NCI-H526 treated with DMSO at 0.1 percent for 48 hours (cell line): ENCODE measurements around the gene ST6GAL1.

ENCODE experiments used
- DNase-seq: peaks from one replicate; lab custom pipeline; 2025; lab: John Stamatoyannopoulos, UW

Gene ST6GAL1

DNA sequence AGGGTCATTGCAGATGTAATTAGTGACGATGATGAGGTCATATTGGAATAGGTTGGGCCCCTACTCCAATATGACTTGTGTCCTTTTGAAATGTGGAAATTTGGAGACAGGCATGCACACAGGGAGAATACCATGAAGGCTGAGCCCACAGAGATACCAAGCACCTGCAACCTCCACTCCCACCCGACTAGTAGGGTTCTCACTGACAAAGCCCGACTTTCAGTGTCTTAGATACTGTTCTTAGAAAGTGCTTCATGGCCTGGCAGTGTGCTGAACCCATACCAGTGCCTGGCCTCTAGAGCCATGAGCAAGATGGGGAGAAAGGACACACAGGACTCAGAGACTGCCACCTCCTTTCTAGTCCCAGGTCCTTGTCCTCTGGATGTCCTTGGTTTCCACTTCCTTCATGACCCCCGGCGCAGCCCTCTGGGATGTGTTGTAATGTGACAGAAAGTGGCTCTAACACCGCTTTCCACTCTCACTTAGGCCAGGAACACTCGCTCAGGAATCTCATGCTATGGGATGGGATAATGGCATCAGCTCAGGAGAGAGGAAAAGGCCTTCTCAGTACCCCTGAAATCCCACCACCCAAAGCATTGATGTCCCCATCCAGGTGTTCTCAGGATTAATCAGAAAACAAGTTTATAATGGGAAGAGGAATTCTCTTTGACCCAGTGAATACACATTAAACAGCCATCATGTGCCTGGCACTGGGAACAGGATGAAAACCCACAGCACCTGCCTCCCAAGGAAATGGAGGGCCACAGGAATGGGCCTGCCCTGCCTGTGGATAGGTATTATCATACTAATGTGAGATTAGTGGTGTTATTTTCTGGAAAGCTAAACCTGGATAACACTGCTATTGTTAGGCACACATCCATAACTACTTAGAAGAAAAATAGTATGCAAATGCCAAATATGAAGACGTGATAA is 149.0 kb downstream of the ST6GAL1 start:
- no peak for DNase-seq

DNA sequence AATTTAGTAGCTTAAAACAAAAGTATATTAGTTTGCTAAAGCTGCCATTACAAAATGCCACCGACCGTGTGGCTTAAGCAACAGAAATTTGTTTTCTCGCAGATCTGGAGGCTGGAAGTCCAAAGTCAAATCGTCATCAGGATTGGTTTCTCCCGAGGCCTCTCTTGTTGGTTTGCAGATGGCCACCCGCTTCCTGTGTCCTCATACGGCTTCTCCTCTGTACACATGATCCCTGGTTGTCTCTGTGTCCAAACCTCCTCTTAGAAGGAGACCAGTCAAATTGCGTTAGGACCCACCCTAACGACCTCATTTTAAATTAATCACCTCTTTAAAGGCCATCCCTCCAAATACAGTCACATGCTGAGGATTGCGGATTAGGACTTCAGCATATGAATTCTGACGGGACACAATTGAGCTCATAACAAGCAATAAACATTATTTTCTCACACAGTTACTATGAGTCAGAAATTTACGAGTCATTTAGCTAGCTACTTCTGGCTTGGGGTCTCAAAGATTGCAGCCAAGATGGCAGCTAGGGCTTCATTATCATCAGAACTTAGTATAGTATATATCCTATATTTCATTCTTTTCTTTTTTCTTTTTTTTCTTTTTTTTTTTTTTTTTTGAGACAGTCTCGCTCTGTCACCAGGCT is 150.6 kb downstream of the ST6GAL1 start:
- DNase-seq: no peak

DNA sequence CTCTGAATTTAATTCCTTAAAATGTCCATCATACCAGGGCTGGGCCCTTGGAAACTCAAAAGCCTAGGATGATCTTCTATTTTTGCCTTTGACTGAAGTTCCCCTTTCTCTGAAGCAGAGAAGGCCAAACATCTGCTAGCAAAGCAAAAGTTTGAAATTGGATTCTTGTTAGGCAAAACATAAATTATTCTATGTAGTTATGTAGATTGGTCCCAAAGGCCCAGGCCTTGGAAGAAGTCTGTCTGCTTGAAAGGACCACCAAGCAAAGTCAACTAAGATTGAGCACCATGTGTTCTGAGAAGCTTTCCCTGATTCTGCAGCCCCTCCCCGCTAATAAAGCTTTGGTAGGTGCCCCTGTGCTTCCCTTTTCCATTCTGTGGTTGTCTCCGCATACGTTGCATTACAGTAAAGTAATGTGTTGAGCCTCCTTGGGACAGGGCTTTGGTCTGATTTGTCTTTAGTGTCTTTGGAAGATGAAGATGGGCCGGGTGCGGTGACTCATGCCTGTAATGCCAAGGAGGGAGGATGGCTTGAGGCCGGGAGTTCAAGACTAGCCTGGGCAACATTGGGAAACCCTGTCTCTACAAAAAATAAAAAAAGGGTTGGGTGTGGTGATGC is 152.5 kb downstream of the ST6GAL1 start:
- no peak for DNase-seq

DNA sequence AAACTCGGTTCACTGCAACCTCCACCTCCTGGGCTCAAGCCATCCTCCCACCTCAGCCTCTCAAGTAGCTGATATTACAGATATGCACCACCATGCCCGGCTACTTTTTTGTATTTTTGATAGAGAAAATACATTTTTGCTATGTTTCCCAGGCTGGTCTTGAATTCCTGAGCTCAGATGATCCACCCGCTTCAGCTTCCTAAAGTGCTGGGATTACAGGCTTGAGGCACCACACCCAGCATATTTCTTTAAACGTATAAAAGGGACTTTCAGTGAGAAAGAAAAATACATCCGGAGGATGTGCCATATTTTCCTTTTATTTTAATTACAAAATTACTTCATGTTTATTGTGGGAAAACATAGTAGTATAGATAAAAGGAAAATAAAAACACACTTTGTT is 153.8 kb downstream of the ST6GAL1 start:
- no peak for DNase-seq

DNA sequence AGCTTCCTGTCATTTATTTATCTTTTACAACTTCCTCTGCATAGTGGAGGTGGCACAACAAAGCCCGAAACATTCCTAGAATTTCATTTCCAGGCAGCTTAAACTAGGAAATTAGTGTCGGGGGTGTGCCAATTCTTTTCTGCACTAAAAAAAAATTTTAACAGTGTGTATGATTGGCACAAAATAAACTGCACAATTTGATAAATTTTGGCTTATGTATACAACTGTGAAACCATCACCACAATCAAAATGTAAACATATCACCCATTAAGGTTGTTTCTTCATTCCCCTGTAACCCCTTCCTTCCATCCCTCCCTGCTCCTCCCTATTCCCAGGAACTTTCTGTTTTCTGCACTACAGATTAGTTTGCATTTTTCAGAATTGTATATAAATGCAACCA is 154.3 kb downstream of the ST6GAL1 start:
- no peak for DNase-seq

DNA sequence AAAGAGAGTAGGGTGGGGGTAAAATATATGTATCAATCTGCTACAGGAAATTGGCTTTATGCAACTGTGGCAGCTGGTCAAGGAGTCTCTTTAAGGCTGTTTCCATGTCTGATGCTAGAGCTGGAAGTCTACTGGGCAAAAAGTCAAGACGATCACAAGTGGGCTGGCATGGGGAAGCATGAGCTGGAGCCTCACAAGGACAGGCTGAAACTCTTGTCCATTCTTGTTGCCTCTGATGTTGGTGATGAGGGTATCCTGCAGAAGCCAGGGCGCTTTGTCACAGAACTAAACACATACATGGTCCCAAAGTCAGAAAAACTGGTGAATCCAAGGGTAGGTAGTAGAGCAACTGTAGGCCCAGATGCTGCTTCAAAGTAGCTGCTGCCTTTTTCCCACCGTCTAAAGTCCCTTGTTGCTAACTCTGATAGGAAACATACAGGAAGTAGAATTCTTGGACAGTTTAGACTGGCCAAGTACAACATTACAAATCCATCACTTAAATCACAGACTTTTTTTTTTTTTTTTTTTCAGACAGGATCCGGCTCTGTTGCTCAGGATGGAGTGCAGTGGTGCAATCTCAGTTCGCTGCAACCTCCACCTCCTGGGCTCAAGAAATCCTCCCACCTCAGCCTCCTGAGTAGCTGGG is 154.8 kb downstream of the ST6GAL1 start:
- DNase-seq: no peak

DNA sequence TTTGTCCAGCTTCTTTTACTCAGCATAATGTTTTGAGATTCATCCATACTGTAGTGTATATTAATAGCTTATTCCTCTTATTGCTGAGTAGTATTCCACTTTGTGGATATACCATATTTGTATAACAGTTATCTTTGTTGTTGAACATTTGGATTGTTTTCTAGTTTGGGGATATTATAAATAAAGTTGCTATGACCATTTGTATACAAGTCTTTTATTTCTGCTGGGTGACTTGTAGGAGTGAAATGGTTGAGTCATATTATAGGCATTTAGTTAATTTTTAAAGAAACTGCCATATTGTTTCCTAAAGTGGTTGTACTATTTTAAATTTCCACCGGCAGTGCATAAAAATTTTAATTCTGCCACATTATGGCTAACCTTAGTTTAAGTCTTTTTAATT is 155.6 kb downstream of the ST6GAL1 start:
- no peak for DNase-seq

DNA sequence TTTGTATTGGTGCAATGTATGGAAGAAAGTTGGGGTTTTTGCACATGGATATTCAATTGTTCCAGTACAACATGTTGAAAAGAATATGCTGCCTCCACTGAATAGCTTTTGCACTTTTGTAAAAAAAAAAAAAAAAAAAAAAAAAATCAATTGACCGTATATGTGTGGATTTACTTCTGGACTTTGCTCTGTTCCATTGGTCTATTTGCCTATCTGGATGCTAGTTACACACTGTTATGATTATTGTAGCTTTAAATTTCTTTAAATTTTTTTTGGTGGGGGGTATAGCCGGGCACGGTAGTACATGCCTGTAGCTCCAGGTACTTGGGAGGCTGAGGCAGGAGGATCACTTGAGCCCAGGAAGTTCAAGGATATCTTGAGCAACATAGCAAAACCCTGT is 156.5 kb downstream of the ST6GAL1 start:
- DNase-seq: no peak

DNA sequence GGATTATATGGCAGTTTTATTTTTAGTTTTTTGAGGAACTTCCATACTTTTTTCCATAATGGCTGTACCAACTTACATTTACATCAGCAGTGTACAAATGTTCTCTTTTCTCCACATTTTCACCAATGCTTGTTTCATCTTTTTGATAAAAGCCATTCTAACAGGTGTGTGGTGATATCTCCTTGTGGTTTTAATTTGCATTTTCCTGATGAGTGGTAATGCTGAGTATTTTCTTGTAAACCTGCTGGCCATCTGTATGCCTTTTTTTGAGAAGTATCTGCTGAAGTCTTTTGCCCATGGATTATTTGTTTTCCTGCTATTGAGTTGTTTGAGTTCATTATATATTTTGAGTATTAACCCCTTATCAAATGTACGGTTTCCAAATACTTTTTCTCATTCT is 158.4 kb downstream of the ST6GAL1 start:
- no peak for DNase-seq

DNA sequence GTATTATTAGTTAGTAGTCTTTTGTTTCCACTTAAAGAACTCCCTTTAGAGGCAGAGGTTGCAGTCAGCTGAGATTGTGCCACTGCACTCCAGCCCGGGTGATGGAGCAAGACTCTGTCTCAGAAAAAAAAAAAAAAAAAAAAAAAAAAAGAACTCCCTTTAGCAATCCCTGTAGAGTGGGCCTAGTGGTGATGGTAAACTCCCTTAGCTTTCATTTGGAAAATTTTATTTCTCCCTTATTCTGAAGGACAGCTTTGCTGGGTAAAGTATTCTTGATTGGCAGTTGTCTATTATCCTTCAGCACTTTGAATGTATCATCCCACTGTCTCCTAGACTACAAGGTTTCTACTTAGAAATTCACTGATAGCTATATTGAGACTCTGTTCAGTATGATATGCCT is 163.0 kb downstream of the ST6GAL1 start:
- no peak for DNase-seq

DNA sequence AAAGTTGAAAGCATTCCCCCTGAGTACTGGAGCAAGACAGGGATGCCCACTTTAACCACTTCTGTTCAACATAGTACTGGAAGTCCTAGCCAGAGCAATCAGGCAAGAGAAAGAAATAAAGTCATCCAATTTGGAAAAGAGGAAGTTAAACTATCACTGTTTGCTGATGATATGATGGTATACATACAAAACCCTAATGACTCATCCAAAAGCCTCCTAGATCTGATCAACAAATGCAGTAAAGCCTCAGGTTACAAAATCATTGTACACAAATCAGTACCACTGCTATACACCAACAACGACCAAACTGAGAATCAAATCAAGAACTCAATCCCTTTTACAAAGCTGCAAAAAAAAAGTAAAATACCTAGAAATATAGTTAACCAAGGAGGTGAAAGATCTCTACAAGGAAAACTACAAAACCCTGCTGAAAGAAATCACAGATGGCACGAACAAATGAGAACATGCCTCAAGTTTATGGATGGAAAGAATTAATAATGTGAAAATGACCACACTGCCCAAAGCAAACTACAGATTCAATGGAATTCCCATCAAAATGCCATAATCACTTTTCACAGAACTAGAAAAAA is 168.7 kb downstream of the ST6GAL1 start:
- DNase-seq: no peak

DNA sequence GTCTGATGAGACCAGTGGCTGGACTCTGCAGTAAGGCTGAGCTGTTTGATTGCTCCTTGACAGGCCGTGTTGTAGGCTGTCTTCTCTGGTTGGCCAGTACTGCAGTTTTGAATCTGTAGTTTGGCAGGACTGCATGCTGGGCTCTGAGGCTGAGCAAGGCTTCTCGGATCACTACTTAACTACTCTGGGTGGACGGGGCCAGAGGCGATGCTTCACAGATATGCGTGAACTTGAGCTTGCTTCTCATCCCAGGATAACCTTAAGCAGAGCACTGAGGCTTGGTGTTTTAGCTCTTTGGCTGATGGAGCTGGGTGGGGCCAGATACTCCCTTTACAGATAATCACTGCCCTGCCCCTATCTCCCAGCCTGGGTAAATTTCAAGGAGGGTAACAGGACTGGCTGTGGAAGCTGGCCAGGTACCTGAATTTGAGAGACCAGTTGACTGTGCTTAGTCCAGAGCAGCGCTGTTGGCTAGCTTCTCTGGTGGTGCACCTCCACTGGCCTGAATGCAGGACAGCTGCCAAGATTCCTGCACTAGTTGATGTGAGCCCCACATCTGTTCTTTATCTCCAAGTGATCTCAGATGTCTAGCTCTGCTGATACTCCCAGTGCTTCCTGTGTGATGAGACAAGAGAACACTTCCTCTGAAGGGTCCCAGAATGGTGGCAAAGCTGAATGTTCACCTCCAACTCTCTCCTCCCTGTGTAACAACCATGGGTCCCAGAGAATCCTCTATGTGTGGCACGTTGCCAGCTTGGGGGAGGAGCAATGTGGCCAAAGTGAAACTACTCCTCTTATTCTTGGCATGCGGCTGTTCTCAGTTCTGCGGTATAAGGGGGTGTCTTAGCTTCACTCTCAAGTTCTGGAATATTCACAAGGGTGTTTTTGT is 171.1 kb downstream of the ST6GAL1 start:
- no peak for DNase-seq

DNA sequence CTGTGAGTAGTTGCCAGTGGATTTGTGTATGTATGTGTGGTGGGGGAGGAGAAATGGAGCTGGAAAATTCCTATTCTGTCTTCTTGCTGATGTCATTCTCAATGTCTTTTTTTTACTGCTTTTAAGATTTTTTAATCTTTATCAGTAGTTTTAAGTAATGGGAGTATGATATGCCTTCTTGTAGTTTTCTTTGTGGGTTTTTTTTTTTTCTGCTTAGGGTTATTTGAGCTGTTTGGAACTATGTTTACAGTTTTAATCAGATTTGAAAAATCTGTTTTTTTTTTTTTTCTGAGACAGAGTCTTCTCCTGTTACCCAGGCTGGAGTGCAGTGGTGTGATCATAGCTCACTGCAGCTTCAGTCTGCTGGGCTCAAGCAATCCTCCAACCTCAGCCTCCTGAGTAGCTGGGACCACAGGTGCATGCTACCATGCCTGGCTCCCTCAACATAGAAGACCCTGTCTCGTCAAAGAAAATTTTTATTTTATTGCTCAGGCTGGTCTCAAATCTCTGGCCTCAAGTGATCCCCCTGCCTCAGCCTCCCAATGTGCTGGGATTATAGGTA is 171.8 kb downstream of the ST6GAL1 start:
- no peak for DNase-seq

DNA sequence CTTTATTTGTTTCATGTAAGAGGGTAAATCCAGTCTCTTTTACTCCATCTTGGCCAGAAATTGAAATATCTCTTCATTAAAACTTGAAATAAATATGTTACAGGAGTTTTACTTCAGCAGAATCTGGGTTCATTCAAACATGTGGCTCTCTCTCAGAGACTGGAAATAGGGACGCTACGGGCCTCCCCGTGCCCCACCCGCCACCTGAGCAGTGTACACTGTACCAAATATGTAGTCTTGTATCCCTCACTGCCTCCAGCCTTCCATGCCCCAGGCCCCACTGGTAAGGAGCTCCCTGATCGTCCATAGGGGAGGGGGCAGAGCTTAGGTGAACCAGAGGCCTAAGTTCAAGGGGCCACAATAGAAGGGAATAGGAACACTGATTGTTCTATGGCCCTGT is 172.9 kb downstream of the ST6GAL1 start:
- no peak for DNase-seq

DNA sequence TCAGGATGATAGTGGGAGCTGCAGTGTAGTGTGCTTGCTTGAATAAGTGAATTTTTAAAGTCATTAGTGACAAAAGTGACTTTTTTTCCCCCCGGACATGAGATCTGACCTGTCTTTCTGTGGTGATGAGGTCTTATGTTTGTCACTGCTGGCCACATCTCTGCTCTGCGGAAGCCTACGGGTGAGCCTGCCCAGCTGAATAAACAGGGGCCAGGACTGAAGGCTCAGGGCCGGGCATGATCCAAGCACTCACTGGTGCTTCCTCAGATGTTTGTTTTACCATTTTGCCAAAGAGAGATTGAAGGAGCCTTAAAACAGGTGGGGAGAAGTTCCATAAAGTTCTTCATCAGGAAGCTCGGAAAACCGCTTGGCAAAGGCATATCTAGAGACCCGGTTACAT is 174.0 kb downstream of the ST6GAL1 start:
- DNase-seq: no peak

DNA sequence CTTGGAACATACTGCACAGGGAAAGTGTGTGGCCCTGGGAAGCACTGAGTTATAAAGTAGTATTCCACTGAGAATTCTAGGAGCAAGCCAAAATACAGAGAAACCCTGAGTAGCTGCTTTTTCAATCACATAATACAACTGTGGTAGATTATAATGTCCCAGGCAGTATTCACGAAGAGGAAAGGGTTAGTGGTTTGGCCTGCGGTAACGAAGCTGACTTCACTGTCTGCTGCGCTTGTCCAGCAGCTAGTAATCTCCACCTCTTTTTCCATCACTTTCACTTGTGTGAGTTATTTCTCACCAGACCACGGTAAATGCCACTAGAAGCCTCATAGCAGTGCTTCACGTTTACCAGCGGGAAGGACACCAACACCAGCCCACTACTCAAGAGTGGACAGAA is 174.6 kb downstream of the ST6GAL1 start:
- DNase-seq: no peak

DNA sequence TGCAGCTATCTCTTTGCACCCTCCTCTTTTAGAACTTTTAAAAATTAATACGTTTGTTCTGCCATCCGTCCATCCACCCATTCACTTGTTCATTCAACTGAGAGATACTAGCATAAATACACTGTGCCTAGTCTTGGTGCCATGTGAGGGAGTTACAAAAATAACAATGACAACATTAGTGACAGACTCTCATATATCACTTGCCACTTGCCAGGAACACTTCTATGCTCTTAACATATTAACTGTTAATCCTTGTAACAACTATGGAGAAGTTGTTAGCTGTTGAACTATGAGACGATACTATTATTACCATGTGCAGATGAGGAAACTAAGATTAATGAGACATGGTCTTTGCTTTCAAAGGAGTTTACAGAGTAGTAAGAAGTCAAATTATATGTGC is 175.4 kb downstream of the ST6GAL1 start:
- no peak for DNase-seq

DNA sequence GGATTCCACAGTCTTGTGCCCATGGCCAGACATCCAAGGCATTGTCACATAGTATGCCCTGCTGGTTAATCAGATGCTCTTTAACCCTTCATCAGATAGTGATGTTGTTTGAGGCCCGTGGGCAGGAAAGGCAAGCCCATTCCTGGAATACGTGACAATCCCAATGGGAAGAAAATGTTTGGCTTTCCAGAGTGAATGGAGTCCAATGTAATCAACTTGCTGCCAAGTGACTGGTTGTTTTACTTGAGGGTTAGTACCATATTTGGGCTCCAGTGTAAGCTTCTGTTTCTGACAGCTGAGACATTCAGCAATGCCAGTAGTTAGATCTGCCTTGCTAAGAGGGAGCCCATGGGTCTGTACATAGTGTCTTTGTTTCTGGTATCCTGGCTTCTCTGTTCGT is 177.7 kb downstream of the ST6GAL1 start:
- no peak for DNase-seq

DNA sequence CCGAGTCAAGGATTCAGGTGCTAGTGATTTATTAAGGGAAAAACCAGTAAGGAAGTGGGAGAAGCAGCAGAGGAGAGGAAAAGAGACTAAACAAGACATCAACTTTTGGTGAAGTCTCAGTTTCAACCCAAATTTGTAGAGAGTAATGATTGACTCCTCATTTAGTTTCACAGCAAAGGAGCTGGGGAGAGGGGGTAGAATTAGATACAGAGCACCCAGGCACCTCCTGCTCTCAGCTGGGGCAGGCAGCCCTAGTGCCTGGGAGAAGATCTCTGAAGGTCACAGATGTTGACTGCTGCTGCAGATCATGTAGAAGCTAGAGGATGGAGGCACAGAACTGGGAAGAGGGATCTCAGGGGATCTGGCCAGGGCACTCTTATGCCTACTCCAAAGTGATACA is 179.8 kb downstream of the ST6GAL1 start:
- no peak for DNase-seq

DNA sequence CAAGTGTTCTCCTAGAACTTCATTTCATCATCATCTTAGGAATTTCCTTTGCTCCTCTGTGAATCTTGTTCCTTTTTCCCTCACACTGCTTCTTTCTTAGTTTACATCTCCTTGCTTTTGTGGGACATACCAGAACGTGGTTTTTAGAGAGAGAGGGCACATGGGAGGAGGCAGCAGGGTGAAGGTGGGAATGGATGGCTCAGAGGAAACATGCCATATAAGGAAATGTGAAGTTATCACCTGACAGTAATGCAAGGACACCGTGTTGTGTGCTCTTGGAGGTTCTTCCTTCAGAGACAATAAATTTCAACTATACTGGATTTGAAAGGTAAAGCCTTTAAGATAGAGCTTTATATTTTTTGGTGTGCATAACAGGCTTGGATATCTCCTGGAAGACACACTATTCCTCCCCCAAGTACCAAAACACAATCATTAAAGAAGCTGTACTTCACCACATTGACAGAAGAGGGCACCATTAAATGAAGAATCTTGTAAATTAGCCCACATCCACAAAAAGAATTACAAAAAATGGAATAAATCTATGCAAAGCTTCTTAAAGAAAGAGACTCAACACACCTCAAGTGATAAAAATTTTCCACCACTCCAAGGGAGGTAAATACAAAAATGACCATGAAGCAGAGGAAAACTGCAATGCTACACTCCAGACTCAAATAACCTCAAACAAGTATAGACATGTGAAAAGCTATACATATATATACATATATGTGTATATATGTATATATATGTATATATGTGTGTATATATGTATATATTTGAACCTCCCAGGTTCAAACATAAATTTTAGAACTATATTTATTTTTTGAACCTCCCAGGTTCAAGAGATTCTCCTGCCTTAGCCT is 182.8 kb downstream of the ST6GAL1 start:
- DNase-seq: peak; percentile 32
